WTC11 (cell line): ENCODE data around the gene KRT80. TPM values are rescaled to one million over a fixed set of nuclear protein-coding genes. Genes with fewer than 3 reads are reported as not detected.

Experiments used
- ATAC-seq: fragments of 200-7000 bp; cut with Tn5 transposase; 2 replicates; pipeline ENCODE4 v1.10.0; 2021; ENCODE audit warnings: mild to moderate bottlenecking, moderate library complexity
- CTCF ChIA-PET: fragments of 300-600 bp; sonication (Branson Sonifier 250); formaldehyde crosslinking; loops from one replicate; lab custom pipeline; 2021; ENCODE audit warnings: antibody characterized with exemption; lab: Charles Lee
- POLR2A ChIA-PET: fragments of 350-600 bp; sonication (Branson Sonifier 250); formaldehyde crosslinking; loops from one replicate; lab custom pipeline; 2021; ENCODE audit warnings: antibody characterized with exemption; lab: Charles Lee
- DNase-seq: peaks from one replicate; pipeline ENCODE4 v3.0.0; 2021; ENCODE audit warnings: low spot score
- H3K27ac Mint-ChIP-seq: 2 replicates; pipeline ENCODE4 v1.8.0; 2021; ENCODE audit warnings: mixed read lengths
- H3K27me3 Mint-ChIP-seq: 2 replicates; pipeline ENCODE4 v1.8.0; 2021; ENCODE audit warnings: low read depth, mild to moderate bottlenecking, moderate library complexity, mixed read lengths
- H3K36me3 Mint-ChIP-seq: 2 replicates; pipeline ENCODE4 v1.8.0; 2021; ENCODE audit warnings: mixed read lengths
- H3K4me1 Mint-ChIP-seq: 2 replicates; pipeline ENCODE4 v1.8.0; 2022; ENCODE audit warnings: mixed read lengths
- H3K4me3 Mint-ChIP-seq: 2 replicates; pipeline ENCODE4 v1.8.0; 2021; ENCODE audit warnings: mild to moderate bottlenecking, moderate library complexity, mixed read lengths
- H3K9me3 Mint-ChIP-seq: 2 replicates; pipeline ENCODE4 v1.8.0; 2021; ENCODE audit warnings: mixed read lengths
- AFF4 ChIP-seq: sonication (generic); formaldehyde crosslinking; IDR thresholded peaks from 2 replicates; pipeline ENCODE4 v1.8.1; 2023; ENCODE audit warnings: mild to moderate bottlenecking, missing genetic modification reagents, borderline replicate concordance
- CBFB ChIP-seq: sonication (generic); formaldehyde crosslinking; IDR thresholded peaks from 2 replicates; pipeline ENCODE4 v1.8.1; 2022; ENCODE audit warnings: mild to moderate bottlenecking, low read depth, missing genetic modification reagents
- CTCF ChIP-seq: fragments of 200-600 bp; IDR thresholded peaks from 2 replicates; pipeline ENCODE4 v1.8.0; 2022; ENCODE audit warnings: antibody characterized with exemption
- E2F5 ChIP-seq: sonication (generic); formaldehyde crosslinking; IDR thresholded peaks from 2 replicates; pipeline ENCODE4 v1.8.1; 2022; ENCODE audit warnings: mild to moderate bottlenecking, moderate library complexity, missing genetic modification reagents
- ESRRA ChIP-seq: sonication (generic); formaldehyde crosslinking; IDR thresholded peaks from 2 replicates; pipeline ENCODE4 v1.8.1; 2022; ENCODE audit warnings: mild to moderate bottlenecking, missing genetic modification reagents, borderline replicate concordance
- FOXJ3 ChIP-seq: sonication (generic); formaldehyde crosslinking; IDR thresholded peaks from 2 replicates; pipeline ENCODE4 v1.9.0; 2021; ENCODE audit warnings: missing genetic modification reagents, mild to moderate bottlenecking, borderline replicate concordance
- FOXK1 ChIP-seq: sonication (generic); formaldehyde crosslinking; IDR thresholded peaks from 2 replicates; pipeline ENCODE4 v1.8.0; 2022; ENCODE audit warnings: mild to moderate bottlenecking, moderate library complexity, missing genetic modification reagents
- FOXP1 ChIP-seq: sonication (generic); formaldehyde crosslinking; IDR thresholded peaks from 2 replicates; pipeline ENCODE4 v1.8.0; 2022; ENCODE audit warnings: missing genetic modification reagents, mild to moderate bottlenecking, moderate library complexity, borderline replicate concordance
- GABPB1 ChIP-seq: sonication (generic); formaldehyde crosslinking; IDR thresholded peaks from 2 replicates; pipeline ENCODE4 v1.8.1; 2023; ENCODE audit warnings: mild to moderate bottlenecking, missing genetic modification reagents
- JAZF1 ChIP-seq: fragments of 250-450 bp; sonication (Bioruptor Pico); IDR thresholded peaks from 2 replicates; pipeline ENCODE4 v1.9.0; 2021; ENCODE audit warnings: moderate library complexity, mild to moderate bottlenecking, inconsistent platforms
- MXD4 ChIP-seq: fragments of 250-450 bp; sonication (Bioruptor Pico); IDR thresholded peaks from 2 replicates; pipeline ENCODE4 v1.8.0; 2021; ENCODE audit warnings: mild to moderate bottlenecking, moderate library complexity, borderline replicate concordance
- NR3C1 ChIP-seq: sonication (generic); formaldehyde crosslinking; conservative IDR thresholded peaks from 2 replicates; pipeline ENCODE4 v1.8.1; 2023; ENCODE audit warnings: low read depth, mild to moderate bottlenecking, missing genetic modification reagents
- OVOL2 ChIP-seq: fragments of 250-450 bp; sonication (Bioruptor Pico); IDR thresholded peaks from 2 replicates; pipeline ENCODE4 v1.9.0; 2021; ENCODE audit warnings: mild to moderate bottlenecking, borderline replicate concordance
- RELA ChIP-seq: sonication (generic); formaldehyde crosslinking; IDR thresholded peaks from 2 replicates; pipeline ENCODE4 v1.8.1; 2022; ENCODE audit warnings: missing genetic modification reagents, mild to moderate bottlenecking, borderline replicate concordance
- SOX15 ChIP-seq: fragments of 250-450 bp; sonication (Bioruptor Pico); IDR thresholded peaks from 2 replicates; pipeline ENCODE4 v1.9.0; 2021; ENCODE audit warnings: mild to moderate bottlenecking
- STAT6 ChIP-seq: sonication (generic); formaldehyde crosslinking; conservative IDR thresholded peaks from 2 replicates; pipeline ENCODE4 v1.8.1; 2023; ENCODE audit warnings: mild to moderate bottlenecking, low read depth, missing genetic modification reagents, moderate library complexity
- TCF7 ChIP-seq: sonication (generic); formaldehyde crosslinking; IDR thresholded peaks from 2 replicates; pipeline ENCODE4 v1.8.0; 2022; ENCODE audit warnings: mild to moderate bottlenecking, low read depth, missing genetic modification reagents, moderate library complexity
- ZMAT4 ChIP-seq: fragments of 250-450 bp; sonication (Bioruptor Pico); IDR thresholded peaks from 2 replicates; pipeline ENCODE4 v1.9.0; 2021; ENCODE audit warnings: mild to moderate bottlenecking
- total RNA-seq: library from RNA; stranded (reverse); gene quantifications from 3 replicates; pipeline ENCODE4 v1.2.3, GENCODE V29; 2021
- TF ChIP-seq, protein P1 (sequence below): sonication (generic); formaldehyde crosslinking; IDR thresholded peaks from 2 replicates; pipeline ENCODE4 v1.8.0; 2023; ENCODE audit warnings: missing genetic modification reagents
- TF ChIP-seq, protein P2 (sequence below): fragments of 250-450 bp; sonication (Bioruptor Pico); IDR thresholded peaks from 2 replicates; pipeline ENCODE4 v1.9.0; 2021; ENCODE audit warnings: moderate library complexity, mild to moderate bottlenecking, inconsistent platforms, borderline replicate concordance
- TF ChIP-seq, protein P3 (sequence below): sonication (generic); formaldehyde crosslinking; IDR thresholded peaks from 2 replicates; pipeline ENCODE4 v1.8.0; 2023; ENCODE audit warnings: mild to moderate bottlenecking, missing genetic modification reagents

The KRT80 gene
- total RNA-seq, 1 experiment from 2014 or later: 0.11 TPM

DNA sequence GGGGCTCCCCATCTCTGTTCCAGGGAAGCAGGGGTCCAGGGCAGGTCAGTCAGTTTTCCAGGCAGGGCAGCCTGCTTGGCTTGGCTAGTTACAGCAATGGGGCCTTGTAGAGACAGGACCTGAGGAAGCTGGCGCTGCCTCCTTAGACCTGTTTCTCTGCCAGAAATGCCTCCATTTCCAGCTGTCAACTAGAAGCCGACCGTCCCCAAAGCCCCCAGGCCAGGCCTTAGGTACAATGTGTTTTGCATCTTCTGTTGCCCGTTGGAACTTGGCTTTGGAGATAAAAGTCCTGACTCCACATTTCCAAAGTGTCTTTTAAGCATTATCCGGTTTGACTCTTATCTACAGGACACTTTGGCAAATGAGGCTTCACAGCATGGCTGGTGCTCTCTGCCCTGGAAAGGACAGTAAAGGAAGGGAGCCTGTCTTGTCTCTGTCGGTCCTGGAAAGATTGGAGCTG, 42.6 kb downstream of the KRT80 start:
- no peak overlapping the region for H3K4me3 Mint-ChIP-seq
- no peak for TF ChIP-seq RELA (CRISPR knock-in tag)
- TF ChIP-seq MXD4: no peak
- no peak for TF ChIP-seq FOXK1 (CRISPR knock-in tag)
- TF ChIP-seq GABPB1 (CRISPR knock-in tag): no peak
- TF ChIP-seq TCF7 (CRISPR knock-in tag): no peak
- TF ChIP-seq CBFB: no peak
- TF ChIP-seq, protein P1, sequence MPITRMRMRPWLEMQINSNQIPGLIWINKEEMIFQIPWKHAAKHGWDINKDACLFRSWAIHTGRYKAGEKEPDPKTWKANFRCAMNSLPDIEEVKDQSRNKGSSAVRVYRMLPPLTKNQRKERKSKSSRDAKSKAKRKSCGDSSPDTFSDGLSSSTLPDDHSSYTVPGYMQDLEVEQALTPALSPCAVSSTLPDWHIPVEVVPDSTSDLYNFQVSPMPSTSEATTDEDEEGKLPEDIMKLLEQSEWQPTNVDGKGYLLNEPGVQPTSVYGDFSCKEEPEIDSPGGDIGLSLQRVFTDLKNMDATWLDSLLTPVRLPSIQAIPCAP (CRISPR knock-in tag): no peak
- TF ChIP-seq ESRRA (CRISPR knock-in tag): no peak
- TF ChIP-seq JAZF1 (CRISPR knock-in tag): no peak
- TF ChIP-seq CTCF: no peak
- no peak for TF ChIP-seq AFF4
- no peak for TF ChIP-seq NR3C1
- TF ChIP-seq SOX15 (CRISPR knock-in tag): no peak
- no peak for TF ChIP-seq ZMAT4 (CRISPR knock-in tag)
- no peak for TF ChIP-seq FOXP1 (CRISPR knock-in tag)
- ChIA-PET POLR2A (no interaction called here), CTCF (interaction anchor here (0.7 to 3.3 kb wide), 13 partner anchors 8 to 721 kb away, joined by 3 to 29 read pairs (median 5); no protein-coding TSS in a partner anchor)
- H3K9me3 Mint-ChIP-seq: no peaks in the 10 kb centered on the region
- H3K36me3 Mint-ChIP-seq: no peaks in the 10 kb centered on the region
- peaks cover 22% of the 10 kb centered on the region for H3K4me1 Mint-ChIP-seq
- H3K27ac Mint-ChIP-seq: no peak overlapping the region
- H3K27me3 Mint-ChIP-seq: no peaks in the 10 kb centered on the region
- ATAC-seq (no peak), DNase-seq (no peak)

DNA sequence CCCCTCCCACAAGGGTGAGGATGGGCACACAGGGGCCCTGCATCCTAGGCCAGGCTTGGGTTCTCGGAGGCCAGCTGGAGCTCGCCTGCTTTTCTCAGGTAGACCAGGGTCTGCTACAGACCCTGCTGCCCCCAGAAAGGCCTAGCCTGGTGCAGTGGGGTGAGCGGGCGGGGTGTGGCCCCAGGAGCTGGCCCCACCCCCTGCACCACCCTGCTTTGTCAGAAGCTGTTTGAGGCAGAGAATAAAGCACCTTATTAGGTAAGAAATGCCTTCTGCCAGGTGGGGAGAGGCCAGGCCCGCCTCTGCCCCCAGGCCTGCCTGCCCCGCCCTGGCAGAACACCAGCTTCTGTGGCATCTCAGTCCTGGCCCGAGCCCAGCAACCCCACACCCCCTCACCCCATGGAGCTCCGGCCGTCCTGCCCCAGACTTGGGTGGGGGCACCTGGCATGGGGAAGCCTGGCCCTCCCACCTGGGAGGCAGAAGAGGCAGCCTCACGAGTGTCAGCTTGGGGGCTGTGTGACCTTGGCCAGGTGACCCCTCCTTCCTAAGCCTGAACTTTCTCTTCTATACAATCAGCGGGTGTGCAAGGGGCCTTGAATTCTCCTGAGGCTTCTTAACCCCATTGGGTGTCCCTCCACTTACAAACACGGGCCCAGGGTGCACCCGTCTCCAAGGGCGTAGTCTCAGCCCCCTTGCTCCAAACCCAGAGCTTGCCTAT, 43.2 kb downstream of the KRT80 start:
- H3K27ac Mint-ChIP-seq: no peak overlapping the region
- DNase-seq: no peak
- TF ChIP-seq JAZF1 (CRISPR knock-in tag) (no peak), STAT6 (CRISPR knock-in tag) (no peak), FOXJ3 (CRISPR knock-in tag) (no peak), OVOL2 (CRISPR knock-in tag) (no peak), E2F5 (no peak)
- TF ChIP-seq, protein P2, sequence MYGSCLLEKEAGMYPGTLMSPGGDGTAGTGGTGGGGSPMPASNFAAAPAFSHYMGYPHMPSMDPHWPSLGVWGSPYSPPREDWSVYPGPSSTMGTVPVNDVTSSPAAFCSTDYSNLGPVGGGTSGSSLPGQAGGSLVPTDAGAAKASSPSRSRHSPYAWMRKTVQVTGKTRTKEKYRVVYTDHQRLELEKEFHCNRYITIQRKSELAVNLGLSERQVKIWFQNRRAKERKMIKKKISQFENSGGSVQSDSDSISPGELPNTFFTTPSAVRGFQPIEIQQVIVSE (CRISPR knock-in tag): no peak
- TF ChIP-seq, protein P3, sequence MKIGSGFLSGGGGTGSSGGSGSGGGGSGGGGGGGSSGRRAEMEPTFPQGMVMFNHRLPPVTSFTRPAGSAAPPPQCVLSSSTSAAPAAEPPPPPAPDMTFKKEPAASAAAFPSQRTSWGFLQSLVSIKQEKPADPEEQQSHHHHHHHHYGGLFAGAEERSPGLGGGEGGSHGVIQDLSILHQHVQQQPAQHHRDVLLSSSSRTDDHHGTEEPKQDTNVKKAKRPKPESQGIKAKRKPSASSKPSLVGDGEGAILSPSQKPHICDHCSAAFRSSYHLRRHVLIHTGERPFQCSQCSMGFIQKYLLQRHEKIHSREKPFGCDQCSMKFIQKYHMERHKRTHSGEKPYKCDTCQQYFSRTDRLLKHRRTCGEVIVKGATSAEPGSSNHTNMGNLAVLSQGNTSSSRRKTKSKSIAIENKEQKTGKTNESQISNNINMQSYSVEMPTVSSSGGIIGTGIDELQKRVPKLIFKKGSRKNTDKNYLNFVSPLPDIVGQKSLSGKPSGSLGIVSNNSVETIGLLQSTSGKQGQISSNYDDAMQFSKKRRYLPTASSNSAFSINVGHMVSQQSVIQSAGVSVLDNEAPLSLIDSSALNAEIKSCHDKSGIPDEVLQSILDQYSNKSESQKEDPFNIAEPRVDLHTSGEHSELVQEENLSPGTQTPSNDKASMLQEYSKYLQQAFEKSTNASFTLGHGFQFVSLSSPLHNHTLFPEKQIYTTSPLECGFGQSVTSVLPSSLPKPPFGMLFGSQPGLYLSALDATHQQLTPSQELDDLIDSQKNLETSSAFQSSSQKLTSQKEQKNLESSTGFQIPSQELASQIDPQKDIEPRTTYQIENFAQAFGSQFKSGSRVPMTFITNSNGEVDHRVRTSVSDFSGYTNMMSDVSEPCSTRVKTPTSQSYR (CRISPR knock-in tag): no peak

More for the DNA sequence above, 43.2 kb downstream of the KRT80 start:
- ChIA-PET POLR2A (no interaction called here), CTCF (interaction anchor here (0.5 to 3.3 kb wide), 19 partner anchors 8 to 858 kb away, joined by 3 to 29 read pairs (median 4); no protein-coding TSS in a partner anchor)
- no peaks in the 10 kb centered on the region for H3K9me3 Mint-ChIP-seq
- peaks cover 27% of the 10 kb centered on the region for H3K4me1 Mint-ChIP-seq
- H3K36me3 Mint-ChIP-seq: no peaks in the 10 kb centered on the region
- no peak overlapping the region for H3K4me3 Mint-ChIP-seq
- no peaks in the 10 kb centered on the region for H3K27me3 Mint-ChIP-seq
- peak; percentile 43 for ATAC-seq
